ENCODE results near the gene P3H1.

The P3H1 gene

GRCh38 chr1:42739753-42740700 lies 26.8 kb downstream of the P3H1 start, which contains the start of gene CLDN19:
CLDN19 (minus strand) TSS chr1:42740236; CDS start chr1:42740063, 173 bp downstream.
- no peak for DNase-seq (ENCODE audit: low read depth)
- H3K4me3 ChIP-seq (ENCODE audit: low read depth, low read length): no peak within 1 kb of the TSS
- TF ChIP-seq CTCF (IDR thresholded peaks at IDR 0.05; ENCODE audit: low read depth, low read length, missing control alignments): no peak

- H3K4me3 ChIP-seq (ENCODE audit: low read depth, low read length): no peak overlapping the region
- no peak for DNase-seq (ENCODE audit: low read depth)
- no peak for TF ChIP-seq CTCF (IDR thresholded peaks at IDR 0.05; ENCODE audit: low read depth, low read length, missing control alignments)
Observed at GRCh38 chr1:42738678-42739226, 28.1 kb downstream of the P3H1 start.

- H3K4me3 ChIP-seq (ENCODE audit: low read depth, low read length): no peak overlapping the region
- TF ChIP-seq CTCF (IDR thresholded peaks at IDR 0.05; ENCODE audit: low read depth, low read length, missing control alignments): no peak
- no peak for DNase-seq (ENCODE audit: low read depth)
Observed at GRCh38 chr1:42737986-42738677, 28.7 kb downstream of the P3H1 start.

GRCh38 chr1:42737257-42737656 lies 29.6 kb downstream of the P3H1 start:
- peak; percentile 4 for DNase-seq (ENCODE audit: low read depth)
- H3K4me3 ChIP-seq (ENCODE audit: low read depth, low read length): no peak overlapping the region
- peak; percentile 11 for TF ChIP-seq CTCF (IDR thresholded peaks at IDR 0.05; ENCODE audit: low read depth, low read length, missing control alignments)

- DNase-seq (ENCODE audit: low read depth): no peak
- TF ChIP-seq CTCF (IDR thresholded peaks at IDR 0.05; ENCODE audit: low read depth, low read length, missing control alignments): no peak
- no peak overlapping the region for H3K4me3 ChIP-seq (ENCODE audit: low read depth, low read length)
Observed at GRCh38 chr1:42736571-42737200, 30.1 kb downstream of the P3H1 start.

GRCh38 chr1:42736152-42736551 lies 30.7 kb downstream of the P3H1 start:
- no peak overlapping the region for H3K4me3 ChIP-seq (ENCODE audit: low read depth, low read length)
- TF ChIP-seq CTCF (IDR thresholded peaks at IDR 0.05; ENCODE audit: low read depth, low read length, missing control alignments): peak; percentile 29
- DNase-seq (ENCODE audit: low read depth): no peak
